Mammary epithelial cell (primary cell): ENCODE data around the gene FN3K.

Experiments used
- CTCF ChIP-seq, 2 donors: IDR thresholded peaks in 1 of 2; conservative IDR thresholded peaks in 1 of 2; 2 replicates each; pipeline ENCODE4 v1.5.1; 2011 to 2012; ENCODE audit warnings: inconsistent platforms in 2 of 2, low read length in 2 of 2, mild to moderate bottlenecking in 2 of 2, control low read depth in 1 of 2, low read depth in 1 of 2; ENCODE audit not compliant: insufficient read depth in 1 of 2; ENCODE audit errors: extremely low read depth in 1 of 2
- EZH2 ChIP-seq: IDR thresholded peaks from 2 replicates; pipeline ENCODE4 v1.6.1; 2012; ENCODE audit warnings: low read length, inconsistent platforms, borderline replicate concordance

- TF ChIP-seq CTCF (conservative IDR thresholded peaks at IDR 0.05 in 1 of 2, IDR thresholded peaks at IDR 0.05 in 1 of 2; ENCODE audit: extremely low read depth in 1 of 2, insufficient read depth in 1 of 2, low read depth in 1 of 2, low read length in 2 of 2), result no peak
- TF ChIP-seq EZH2, result no peak
These were observed 41.0 kb downstream of the FN3K start for GRCh38 chr17:82776454-82776853.
